Activated CD4-positive, alpha-beta T cell treated with anti-CD3 and anti-CD28 coated beads for 24 hours (primary cell): ENCODE data around the gene WDR47.
"Not testable (repeated sequence)": the region's sequence is repeated elsewhere in the genome, so short reads cannot be mapped to it uniquely, and the experiment has no call there.

Experiments used
- DNase-seq, 2 donors: peaks; one replicate each; pipeline ENCODE4 v3.0.0-alpha.2; 2020; ENCODE audit warnings: low read depth in 2 of 2

WDR47 gene

DNA sequence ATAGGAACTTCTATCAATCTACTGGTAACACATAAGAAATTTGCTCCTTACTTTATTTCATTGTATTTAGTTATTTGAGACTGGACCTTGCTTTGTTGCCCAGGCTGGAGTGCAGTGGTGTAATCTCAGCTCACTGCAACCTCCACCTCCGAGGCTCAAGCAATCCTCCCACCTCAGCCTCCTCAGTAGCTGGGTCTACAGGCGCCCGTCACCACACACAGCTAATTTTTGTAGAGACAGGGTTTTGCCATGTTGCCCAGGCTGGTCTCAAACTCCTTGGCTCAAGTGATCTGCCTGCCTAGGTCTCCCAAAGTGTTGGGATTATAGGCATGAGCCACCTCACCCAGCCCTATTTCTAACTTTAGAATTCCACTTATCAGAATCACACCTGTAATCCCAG is 10.2 kb upstream of the WDR47 start:
- not testable (repeated sequence) for DNase-seq

DNA sequence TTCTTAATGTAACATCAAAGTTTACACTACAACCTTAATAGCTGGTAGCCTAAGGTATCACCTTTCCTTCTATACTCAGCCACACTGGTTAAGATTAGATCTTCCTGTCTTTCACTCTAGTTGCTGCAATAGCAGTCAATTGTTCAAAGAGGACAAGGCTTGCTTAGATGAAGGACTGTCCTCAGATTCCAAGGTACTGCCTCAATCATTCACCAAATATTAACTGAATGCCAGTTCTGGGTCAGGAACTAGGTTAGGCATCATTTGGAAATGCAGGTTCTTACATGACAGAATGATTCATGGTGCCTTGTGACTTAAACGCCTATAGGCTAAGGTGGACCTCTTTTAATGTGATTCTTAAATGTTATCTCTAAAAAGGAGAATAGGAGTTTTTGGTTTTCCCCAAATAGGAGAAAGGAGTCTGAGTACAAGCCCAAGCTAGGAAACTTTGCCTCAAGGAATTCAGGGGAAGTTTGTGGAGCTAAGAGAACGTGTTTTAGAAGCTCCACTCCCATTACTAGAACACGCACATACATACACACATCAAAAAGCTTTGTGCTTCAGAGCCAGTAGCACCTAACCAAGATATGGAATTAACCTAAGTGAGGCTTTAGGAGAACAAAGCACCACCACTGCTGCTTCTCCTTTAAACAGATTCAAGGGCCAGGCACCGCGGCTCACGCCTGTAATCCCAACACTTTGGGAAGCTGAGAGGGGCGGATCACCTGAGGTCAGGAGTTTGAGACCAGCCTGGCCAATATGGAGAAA is 8.5 kb upstream of the WDR47 start:
- no peak for DNase-seq

DNA sequence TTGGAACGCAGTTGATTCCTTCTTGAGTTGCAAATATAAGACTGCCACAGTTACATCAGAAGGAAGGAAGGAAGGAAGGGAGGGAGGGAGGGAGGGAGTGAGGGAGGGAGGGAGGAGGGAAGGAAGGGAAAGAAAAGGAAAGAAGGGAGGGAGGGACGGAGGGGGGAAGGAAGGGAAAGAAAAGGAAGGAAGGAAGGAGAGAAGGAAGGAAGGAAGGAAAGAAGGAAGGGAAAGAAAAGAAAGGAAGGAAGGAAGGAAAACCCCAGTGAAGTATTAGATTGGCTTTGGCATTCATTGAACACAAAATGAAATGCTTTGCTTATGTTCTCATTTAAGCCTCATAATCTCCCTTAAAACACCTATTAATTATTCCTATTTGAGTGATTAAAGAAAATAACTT is 6.4 kb upstream of the WDR47 start:
- DNase-seq = no peak

DNA sequence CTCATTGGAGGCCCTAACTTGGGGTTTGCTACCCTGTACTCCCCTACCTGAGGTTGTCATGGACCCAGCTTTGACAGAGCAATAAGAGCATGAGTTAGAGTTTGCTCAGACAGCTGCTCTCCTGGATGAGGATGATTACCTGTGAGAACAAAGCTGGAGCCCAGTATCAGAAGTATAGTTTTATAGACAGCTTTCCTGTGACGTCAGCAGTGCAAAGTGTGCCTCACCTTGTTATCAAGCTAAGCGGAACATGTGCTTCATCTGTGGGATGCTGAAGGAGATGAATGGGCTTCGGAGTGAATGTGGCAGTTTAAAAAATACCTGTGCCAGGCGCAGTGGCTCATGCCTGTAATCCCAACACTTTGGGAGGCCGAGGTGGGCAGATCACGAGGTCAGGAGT is 5.4 kb upstream of the WDR47 start:
- DNase-seq = no peak

DNA sequence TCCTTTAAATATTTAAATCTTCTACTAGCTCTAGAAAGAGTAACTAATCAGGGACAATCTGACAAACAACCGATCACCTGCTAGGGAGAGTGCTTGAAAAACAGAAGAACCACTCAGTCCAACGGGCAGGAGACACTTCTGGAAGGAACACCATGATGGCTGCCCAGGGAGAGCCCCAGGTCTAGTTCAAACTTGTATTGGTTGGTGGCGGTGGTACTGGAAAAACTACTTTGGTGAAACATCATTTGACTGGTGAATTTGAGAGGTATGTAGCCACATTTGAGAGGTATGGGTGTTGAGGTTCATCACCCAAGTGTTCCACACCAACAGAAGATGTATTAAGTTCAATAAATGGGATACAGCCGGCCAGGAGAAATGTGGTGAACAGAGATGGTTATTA is 4.8 kb upstream of the WDR47 start:
- no peak for DNase-seq

DNA sequence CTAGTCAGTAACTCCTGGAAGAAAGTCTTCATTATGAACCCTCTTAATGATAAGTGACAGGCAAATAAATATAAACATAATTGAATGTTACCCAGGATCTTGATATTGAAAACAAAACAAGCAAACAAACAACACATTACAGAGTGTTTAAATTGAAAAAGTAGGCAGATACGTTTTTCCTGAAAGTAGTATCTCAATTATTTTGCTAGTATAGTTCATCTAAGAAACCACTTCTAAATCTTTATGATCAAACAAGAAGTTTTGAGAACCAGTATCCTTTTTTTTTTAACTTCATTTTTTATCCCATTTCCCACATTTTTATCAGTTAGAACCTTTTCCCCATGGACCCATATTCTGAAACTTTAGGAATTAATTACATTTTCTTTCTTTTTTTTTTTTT is 3.7 kb upstream of the WDR47 start:
- no peak for DNase-seq

DNA sequence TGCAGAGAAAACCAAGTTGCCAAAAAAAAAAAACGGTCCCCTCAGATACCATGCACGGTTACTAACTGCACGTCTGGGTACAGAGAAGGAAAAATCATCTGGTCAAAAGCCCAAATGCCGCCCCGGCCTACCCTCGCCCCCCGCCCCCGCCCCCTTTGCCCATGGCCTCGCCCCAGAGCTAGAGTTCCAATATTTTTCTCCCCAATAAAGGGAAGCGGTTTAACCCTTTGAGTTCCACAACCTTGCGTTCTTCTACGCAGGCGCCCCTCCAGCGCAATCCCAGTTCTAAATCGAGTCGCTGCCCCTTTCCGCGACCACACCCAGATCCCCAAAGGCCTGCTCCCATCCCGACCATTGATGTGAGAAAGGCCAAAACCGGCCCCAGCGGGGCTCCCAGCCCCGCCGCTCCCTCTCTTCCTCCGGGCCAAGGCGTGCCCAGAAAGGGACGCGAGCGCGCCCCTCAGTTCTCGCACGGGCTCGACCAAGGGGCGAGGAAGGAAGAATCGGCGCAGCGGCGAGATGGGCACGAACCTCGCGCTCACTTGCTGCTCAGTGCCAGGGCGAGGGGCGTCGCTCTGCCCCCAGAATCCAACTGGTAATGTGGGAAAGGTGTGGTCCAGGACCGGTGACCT is 797 bp downstream of the WDR47 start:
- DNase-seq = peak in 1 of 2 donors; percentile 4

DNA sequence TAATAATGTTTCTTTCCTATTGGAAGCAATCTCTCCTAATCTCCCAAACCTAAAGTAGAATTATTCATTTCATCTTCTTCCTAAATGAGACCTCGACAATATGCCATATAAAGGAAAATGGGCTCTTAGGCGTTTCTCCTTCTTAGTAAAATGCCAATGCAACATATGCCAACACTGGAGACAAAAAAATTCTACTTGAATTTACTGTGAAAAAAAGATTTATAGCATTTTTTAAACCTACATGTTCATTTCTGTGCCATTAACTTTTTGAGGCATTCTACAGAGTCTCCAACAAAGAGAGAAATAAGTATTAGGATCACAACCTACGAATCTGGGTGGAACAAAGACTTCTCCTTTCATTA is 1.3 kb downstream of the WDR47 start:
- DNase-seq = no peak

DNA sequence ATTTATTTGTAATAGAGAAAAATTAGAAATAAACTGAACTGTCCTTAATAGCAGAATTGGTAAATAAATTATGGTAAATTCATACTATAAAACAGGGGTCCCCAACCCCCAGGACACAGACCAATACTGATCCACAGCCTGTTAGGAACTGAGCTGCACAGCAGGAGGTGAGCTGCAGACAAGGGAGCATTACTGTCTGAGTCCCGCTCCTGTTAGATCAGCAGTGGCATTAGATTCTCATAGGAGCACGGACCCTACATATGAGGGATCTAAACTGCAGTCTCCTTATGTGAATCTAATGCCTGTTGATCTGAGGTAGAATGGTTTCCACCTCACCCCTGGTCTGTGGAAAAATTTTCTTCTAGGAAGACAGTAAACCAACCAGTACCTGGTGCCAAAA is 7.5 kb downstream of the WDR47 start:
- no peak for DNase-seq

DNA sequence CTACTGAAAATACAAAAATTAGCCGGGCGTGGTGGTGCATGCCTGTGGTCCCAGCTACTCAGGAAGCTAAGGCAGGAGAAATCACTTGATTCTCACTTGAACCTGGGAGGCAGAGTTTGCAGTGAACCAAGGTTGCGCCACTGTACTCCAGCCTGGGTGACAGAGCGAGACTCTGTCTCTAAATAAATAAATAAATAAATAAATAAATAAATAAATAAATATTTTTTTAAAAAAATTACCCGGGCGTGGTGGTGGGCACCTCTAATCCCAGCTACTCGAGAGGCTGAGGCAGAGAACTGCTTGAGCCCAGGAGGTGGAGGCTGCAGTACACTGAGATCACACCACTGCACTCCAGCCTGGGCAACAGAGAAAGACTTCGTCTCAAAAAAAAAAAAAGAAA is 12.4 kb downstream of the WDR47 start:
- not testable (repeated sequence) for DNase-seq

DNA sequence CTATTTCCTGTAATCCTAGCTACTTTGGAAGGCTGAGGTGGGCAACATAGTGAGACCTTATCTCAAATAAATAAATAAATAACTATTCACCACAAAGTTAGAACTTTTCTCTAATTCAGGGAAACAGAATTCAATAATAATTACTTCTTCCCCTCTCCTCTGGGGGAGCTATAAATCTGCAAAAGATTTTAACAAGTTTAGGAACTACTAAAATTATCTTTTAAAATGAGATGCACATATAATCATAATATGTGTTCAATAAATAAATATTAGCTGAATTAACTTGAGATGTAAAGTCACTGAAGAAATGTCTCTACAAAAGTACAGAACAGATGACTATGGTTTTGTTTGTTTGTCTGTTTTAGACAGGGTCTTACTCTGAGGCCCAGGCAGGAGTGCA is 14.1 kb downstream of the WDR47 start:
- DNase-seq = no peak

DNA sequence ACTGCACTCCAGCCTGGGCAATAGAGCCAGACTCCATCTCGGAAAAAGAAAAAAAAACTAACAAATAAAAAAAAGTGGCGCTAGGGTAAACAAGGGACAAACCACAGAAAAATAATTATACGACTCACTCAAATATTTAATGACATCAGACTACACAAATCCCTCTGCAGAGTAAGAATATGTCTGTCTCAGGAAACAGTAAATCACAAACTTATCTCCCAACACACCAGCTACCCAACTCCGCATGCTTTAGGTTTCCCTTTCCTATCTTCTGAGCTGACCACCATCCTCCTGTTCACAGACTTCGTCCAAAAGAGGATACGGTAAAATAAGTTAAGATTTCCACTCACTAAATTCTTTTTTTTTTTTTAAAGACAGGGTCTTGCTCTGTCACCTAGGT is 16.2 kb downstream of the WDR47 start:
- DNase-seq = no peak

DNA sequence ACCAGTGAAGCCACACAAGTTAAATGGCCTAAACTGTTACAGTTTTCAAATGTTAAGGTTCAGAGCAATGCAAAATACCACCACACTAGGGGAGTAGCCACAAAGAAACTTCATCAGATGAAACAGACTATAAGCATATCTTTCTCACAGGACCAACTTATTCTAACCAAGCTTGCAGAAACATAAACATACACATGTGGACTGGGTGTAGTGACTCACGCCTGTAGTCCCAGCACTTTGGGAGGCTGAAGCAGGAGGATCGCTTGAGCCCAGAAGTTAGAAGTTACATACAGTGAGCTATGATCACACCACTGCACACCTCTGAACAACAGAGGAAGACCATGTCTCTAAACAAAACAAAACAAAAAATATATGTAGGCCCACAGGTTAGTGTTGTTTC is 17.3 kb downstream of the WDR47 start:
- DNase-seq = no peak

DNA sequence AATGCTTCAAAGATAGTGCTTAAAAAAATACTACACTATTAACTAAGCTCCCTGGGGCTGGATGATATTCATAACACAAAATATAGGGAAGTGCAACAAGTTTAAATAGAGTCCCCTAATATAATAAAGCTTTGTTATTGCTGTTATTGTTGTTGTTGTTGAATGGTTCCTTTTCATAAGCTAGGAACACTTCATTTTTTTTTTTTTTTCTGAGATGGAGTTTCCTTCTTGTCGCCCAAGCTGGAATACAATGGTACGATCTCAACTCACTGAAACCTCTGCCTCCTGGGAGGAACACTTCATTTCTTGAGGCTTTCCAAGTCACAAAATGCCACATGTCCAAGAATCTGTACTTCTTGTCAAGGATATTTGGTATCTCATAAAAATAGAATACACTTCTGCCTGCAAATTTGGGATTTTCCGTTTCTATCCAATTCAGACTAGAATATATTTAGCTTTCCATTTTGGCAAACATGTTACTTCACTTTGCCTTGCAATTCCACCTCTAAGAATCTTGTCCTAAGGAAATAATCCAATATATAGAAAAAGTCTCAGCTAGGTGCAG is 21.1 kb downstream of the WDR47 start:
- DNase-seq = no peak

DNA sequence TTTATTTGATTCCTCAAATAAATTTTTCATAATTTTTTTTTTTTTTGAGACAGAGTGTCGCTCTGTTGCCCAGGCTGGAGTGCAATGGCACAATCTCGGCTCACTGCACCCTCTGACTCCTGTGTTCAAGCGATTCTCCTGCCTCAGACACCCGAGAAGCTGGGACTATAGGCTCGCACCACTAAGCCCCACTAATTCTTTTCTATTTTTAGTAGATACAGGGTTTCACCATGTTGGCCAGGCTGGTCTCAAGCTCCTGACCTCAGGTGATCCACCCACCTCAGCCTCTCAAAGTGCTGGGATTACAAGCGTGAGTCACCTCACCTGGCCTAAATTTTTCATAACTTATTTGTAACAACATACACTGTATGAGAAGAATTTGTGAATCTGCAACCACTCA is 24.2 kb downstream of the WDR47 start:
- not testable (repeated sequence) for DNase-seq

DNA sequence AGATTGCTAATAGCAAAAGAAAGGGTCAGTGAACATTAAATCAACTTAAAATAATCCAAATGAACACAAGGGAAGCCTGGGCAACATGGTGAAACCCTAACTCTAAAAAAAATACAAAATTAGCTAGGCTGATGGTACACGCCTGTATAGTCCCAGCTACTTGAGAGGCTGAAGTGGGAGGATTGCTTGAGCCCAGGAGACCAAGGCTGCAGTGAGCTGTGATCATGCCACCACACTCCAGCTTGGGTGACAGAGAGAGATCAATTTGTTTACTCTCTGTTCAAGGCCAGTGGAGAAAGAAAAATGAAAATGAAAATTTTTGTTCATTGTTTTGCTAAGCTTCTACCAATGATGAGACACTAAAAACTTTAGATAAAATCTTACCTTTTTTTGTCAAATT is 24.8 kb downstream of the WDR47 start:
- no peak for DNase-seq

DNA sequence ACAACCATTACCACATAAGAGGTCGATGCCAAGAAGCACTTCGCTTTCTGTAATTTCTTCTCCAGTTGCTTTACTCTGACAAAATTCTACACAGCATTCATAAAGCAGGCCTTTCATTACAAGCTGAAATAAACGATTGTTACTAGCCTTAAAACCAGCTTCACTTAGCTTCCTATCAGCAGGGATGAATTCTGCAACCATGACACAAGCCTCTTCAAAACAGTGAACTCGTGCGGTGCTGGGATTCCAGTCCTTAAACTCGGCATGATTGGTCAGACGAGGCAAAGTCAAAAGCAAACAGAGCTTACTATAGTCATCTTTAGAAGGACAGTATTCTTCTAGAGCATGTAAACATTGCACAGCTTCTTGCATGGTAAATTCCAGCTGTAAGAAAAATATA is 30.6 kb downstream of the WDR47 start:
- DNase-seq = no peak

DNA sequence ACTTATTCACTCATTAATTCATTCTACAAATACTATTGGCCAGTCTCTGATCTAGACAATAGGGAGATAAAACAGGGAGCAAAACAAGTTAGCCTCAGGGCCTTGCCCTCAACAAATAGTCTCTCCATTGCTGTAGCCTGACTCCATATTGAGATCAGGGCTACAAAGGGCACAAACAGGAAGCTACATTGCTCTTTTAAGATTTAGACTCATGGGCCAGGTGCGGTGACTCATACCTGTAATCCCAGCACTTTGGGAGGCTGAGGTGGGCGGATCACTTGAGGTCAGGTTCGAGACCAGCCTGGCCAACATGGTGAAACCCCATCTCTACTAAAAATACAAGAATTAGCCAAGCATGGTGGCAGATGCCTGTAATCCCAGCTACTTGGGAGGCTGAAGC is 45.3 kb downstream of the WDR47 start:
- DNase-seq = not testable (repeated sequence)

DNA sequence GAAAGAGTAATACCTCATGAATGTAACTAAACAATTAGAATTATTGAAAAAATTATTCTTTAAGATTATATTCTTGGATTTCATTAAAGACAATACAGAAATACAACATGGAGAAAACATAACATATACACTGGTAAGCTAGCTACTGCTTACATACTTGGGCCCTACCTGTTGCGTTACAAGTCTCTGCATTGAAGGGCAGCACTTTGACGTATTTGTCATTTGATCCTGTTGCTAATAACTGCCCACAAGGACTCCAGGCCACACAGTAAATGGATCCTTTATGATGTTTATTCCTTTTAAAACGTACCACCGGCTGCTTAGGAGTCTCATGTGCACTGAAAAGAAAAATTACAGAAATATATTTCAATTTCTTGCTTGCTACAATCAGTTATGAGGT is 58.8 kb downstream of the WDR47 start:
- DNase-seq = no peak

DNA sequence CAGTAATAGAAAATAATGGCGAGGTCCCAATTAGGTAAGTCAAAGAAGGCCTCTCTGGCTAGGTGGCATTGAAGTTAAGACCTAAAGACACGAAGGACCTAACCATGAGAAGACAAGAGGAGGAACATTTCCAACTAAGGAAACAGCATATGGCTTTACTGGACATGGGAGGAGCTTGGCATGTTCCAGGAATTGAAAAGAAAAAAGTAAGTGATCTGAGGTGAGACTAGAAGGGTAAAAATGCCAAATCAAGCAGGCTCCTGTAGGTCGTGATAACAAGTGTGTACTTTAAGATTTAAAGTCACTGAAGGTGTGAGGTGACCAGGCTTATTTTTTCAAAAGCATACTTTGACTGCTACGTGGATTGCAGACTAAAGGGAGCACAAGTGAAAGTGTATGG is 65.2 kb downstream of the WDR47 start:
- DNase-seq = no peak

DNA sequence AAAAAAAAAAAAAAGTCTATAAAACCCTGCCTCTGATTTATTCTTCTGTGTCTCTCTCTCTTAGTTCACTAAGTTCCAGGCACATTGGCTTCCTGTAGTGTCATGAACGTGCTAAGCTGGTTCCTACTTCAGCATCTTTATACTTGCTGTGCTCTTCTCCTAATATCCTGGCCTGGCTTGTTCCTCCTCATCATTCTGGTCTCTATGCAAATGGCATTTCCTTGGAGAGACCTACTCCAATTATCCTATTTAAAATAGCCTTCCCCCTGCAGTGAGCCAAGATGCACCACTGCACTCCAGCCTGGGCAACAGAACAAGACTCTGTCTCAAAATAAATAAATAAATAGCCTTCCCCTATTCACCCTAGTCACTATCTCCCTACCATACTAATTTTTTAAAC is 69.0 kb downstream of the WDR47 start:
- no peak for DNase-seq

DNA sequence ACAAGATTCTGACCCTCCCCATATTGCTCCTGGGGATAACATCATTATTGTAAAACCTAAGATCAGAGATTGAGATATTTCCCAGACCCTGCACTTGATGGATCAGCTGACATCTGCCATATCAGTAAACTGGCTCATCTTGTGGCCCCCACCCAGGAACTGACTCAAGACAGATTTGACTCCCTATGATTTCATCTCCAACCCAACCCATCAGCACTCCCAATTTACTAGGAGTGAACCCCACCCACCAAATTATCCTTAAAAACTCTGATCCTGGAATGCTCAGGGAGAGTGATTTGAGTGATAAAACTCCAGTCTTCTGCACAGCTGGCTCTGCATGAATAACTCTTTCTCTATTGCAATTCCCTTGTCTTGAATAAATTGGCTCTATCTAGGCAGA is 72.6 kb downstream of the WDR47 start:
- no peak for DNase-seq

DNA sequence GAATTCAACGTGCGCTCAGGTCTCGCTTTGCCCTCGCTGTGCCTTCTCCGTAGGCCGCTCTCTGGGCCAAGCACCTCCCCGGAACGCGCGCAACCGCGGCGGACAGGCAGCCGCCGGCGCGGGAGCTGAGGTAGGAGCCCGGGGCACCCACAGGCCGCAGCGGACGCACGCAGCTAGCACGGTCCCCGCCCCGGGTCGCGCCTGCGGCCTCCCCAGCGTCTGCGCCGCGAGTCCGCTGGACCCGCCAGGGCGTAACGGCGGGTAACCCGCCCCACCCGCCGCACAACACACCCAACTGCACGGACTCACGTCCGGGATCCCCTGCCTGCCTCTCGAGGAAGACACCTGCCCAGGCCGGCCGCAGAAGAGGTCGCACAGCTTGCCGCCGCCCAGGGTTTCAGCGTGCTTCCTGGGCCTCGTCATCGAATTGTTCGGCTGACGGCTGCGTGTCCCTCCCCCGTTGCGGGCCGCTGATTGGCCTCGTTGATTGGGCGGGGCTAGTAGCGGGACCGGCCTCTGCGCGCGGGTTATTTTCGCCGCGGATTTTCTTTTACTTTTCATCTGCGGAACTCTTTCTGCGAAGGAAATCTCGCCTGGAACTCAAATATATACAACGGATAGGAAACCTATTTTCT is 78.7 kb downstream of the WDR47 start, which contains the start of gene CLCC1:
Gene CLCC1 (minus strand): TSS at position 433 of the 635 bp plus-strand sequence. CDS start 13,047 bp downstream, outside the sequence.
- DNase-seq = peak; percentile 85
